Measurements from ENCODE around the gene EIF1AD.
A peak's percentile ranks its signal among the peaks of the same experiment; 100 is the strongest.
"Not testable (repeated sequence)": the region's sequence is repeated elsewhere in the genome, so short reads cannot be mapped to it uniquely, and the experiment has no call there.

Gene EIF1AD

GRCh38 chr11:66020618-66021357, 18.8 kb upstream of the EIF1AD start:
- DNase-seq = peak in 1 of 5 donors; percentile 46

- DNase-seq = no peak
Measured at GRCh38 chr11:66020212-66020611, 18.3 kb upstream of the EIF1AD start.

- no peak for DNase-seq
Measured at GRCh38 chr11:66017321-66017720, 15.4 kb upstream of the EIF1AD start.

- no peak for DNase-seq
Measured at GRCh38 chr11:66016793-66017177, 14.8 kb upstream of the EIF1AD start.

- DNase-seq = no peak
Measured at GRCh38 chr11:66015936-66016792, 14.2 kb upstream of the EIF1AD start.

- no peak for DNase-seq
Measured at GRCh38 chr11:66015454-66015881, 13.5 kb upstream of the EIF1AD start.

GRCh38 chr11:66014804-66015453, 13.0 kb upstream of the EIF1AD start:
- DNase-seq = no peak

GRCh38 chr11:66013762-66014100, 11.8 kb upstream of the EIF1AD start:
- no peak for DNase-seq

- DNase-seq = no peak
Measured at GRCh38 chr11:66012946-66013761, 11.2 kb upstream of the EIF1AD start.

GRCh38 chr11:66012371-66012945, 10.5 kb upstream of the EIF1AD start:
- no peak for DNase-seq

GRCh38 chr11:66011785-66012303, 9.9 kb upstream of the EIF1AD start, which contains the start of gene CST6:
Gene CST6, plus strand, starts transcription at chr11:66012008. Its CDS starts 37 bp downstream, at chr11:66012045.
- DNase-seq = no peak

- DNase-seq = no peak
Measured at GRCh38 chr11:66011239-66011784, 9.4 kb upstream of the EIF1AD start.

GRCh38 chr11:66010036-66010435, 8.1 kb upstream of the EIF1AD start:
- not testable (repeated sequence) for DNase-seq

- DNase-seq = no peak
Measured at GRCh38 chr11:66008468-66009101, 6.6 kb upstream of the EIF1AD start.

- no peak for DNase-seq
Measured at GRCh38 chr11:66008095-66008467, 6.1 kb upstream of the EIF1AD start.

- DNase-seq = no peak
Measured at GRCh38 chr11:66007201-66007634, 5.3 kb upstream of the EIF1AD start.

GRCh38 chr11:66006891-66007176, 4.9 kb upstream of the EIF1AD start:
- DNase-seq = no peak

- DNase-seq = no peak
Measured at GRCh38 chr11:66006134-66006890, 4.4 kb upstream of the EIF1AD start.

- no peak for DNase-seq
Measured at GRCh38 chr11:66004186-66004585, 2.2 kb upstream of the EIF1AD start.

GRCh38 chr11:66003291-66003690, 1.3 kb upstream of the EIF1AD start:
- no peak for DNase-seq

All from T-helper 1 cell (primary cell).